Vagina (tissue), 2 donors: ENCODE results near the gene LPAR1.

Experiments used
- CTCF ChIP-seq, 3 experiments: fragments of 450-650 bp in 2 of 3; fragments of 200-600 bp in 1 of 3; sonication (generic) in 1 of 3; IDR thresholded peaks; one replicate each; pipeline ENCODE4 v1.5.1; 2017 to 2019; ENCODE audit warnings: antibody characterized with exemption in 3 of 3, mild to moderate bottlenecking in 2 of 3, moderate library complexity in 2 of 3
- POLR2A ChIP-seq, 2 donors: fragments of 450-650 bp; IDR thresholded peaks; one replicate each; pipeline ENCODE4 v1.6.1; 2017; ENCODE audit warnings: antibody characterized with exemption in 2 of 2, mild to moderate bottlenecking in 2 of 2, moderate library complexity in 2 of 2
- POLR2AphosphoS5 ChIP-seq, 2 donors: sonication (generic); formaldehyde crosslinking; IDR thresholded peaks; one replicate each; pipeline ENCODE4 v1.9.0; 2017; ENCODE audit warnings: antibody characterized with exemption in 2 of 2, mild to moderate bottlenecking in 2 of 2, low read depth in 1 of 2; ENCODE audit not compliant: insufficient read depth in 1 of 2

DNA sequence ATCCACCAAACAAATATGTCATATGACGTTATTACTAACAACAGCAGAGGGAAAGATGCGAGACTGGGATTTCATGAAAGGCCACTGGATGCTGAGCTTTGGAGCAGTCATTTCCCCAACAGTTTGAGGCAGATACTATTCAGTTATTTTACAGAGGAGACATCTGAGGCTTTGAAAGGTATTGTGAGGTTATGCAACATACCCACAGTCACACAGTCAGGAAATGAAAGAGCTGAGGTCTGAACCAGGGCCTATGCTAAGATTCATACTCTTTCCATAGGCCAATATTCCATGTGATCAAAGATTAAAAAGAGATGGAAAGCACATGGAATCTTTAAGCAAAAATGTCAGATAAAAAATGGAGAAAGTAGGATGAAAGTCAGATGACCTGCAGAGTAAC is 63.0 kb downstream of the LPAR1 start:
- TF ChIP-seq POLR2A (IDR thresholded peaks at IDR 0.05) = no peak
- no peak for TF ChIP-seq CTCF (IDR thresholded peaks at IDR 0.05)
- no peak for TF ChIP-seq POLR2AphosphoS5 (IDR thresholded peaks at IDR 0.05; ENCODE audit: insufficient read depth in 1 of 2, low read depth in 1 of 2)
